AG10803 (cell line): ENCODE results near the gene SNU13.

Experiments
- DNase-seq: peaks from one replicate; pipeline ENCODE4 v3.0.0; 2010; ENCODE audit warnings: low read depth
- H3K4me3 ChIP-seq: 2 replicates; pipeline ENCODE4 v1.5.1; 2011; ENCODE audit warnings: mild to moderate bottlenecking, low read length, control low read depth
- CTCF ChIP-seq: conservative IDR thresholded peaks from 2 replicates; pipeline ENCODE4 v1.5.1; 2011; ENCODE audit warnings: mild to moderate bottlenecking, low read length, control low read depth, inconsistent platforms

The SNU13 gene

GRCh38 chr22:41656556-41656955, 32.1 kb downstream of the SNU13 start:
- TF ChIP-seq CTCF = no peak
- H3K4me3 ChIP-seq = no peak overlapping the region
- DNase-seq = peak; percentile 13

GRCh38 chr22:41654322-41654721, 34.3 kb downstream of the SNU13 start:
- TF ChIP-seq CTCF = no peak
- no peak for DNase-seq
- H3K4me3 ChIP-seq = no peak overlapping the region

GRCh38 chr22:41650821-41651220, 37.8 kb downstream of the SNU13 start:
- no peak for TF ChIP-seq CTCF
- no peak for DNase-seq

GRCh38 chr22:41650229-41650628, 38.4 kb downstream of the SNU13 start:
- no peak for DNase-seq
- no peak overlapping the region for H3K4me3 ChIP-seq
- TF ChIP-seq CTCF = no peak

More at GRCh38 chr22:41650821-41651220, 37.8 kb downstream of the SNU13 start:
- H3K4me3 ChIP-seq = no peak overlapping the region

- DNase-seq = no peak
- no peak overlapping the region for H3K4me3 ChIP-seq
- no peak for TF ChIP-seq CTCF
Measured at GRCh38 chr22:41648432-41648831, 40.2 kb downstream of the SNU13 start.

- no peak for DNase-seq
- no peak overlapping the region for H3K4me3 ChIP-seq
- TF ChIP-seq CTCF = no peak
Measured at GRCh38 chr22:41647771-41648170, 40.9 kb downstream of the SNU13 start.

- DNase-seq = peak; percentile 17
- TF ChIP-seq CTCF = no peak
- no peak overlapping the region for H3K4me3 ChIP-seq
Measured at GRCh38 chr22:41642331-41643110, 46.1 kb downstream of the SNU13 start.
